ENCODE results near the gene PCDHGC5. TPM values are rescaled to one million over a fixed set of nuclear protein-coding genes. Genes with fewer than 3 reads are reported as not detected.

Gene PCDHGC5
- total and polyA plus RNA-seq, 2 experiments from 2014 or later = 0.16 to 1.5 TPM

DNA sequence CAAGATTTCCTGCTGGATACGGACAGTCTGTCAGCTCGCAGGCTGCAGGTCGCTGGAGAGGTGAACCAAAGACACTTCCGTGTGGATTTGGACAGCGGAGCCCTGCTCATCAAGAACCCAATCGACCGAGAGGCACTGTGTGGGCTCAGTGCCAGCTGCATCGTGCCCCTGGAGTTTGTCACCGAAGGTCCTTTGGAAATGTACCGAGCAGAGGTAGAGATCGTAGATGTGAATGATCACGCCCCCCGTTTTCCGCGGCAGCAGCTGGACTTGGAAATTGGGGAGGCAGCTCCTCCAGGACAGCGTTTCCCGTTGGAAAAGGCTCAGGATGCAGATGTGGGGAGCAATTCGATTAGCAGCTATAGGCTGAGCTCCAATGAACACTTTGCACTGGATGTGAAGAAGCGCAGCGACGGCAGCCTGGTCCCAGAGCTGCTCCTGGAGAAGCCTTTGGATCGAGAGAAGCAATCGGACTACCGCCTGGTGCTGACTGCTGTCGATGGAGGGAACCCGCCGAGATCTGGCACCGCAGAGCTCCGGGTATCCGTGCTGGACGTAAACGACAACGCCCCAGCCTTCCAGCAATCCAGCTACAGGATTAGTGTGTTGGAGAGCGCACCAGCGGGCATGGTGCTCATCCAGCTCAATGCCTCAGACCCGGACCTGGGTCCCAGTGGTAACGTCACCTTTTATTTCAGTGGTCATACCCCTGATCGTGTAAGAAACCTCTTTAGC, 3.4 kb upstream of the PCDHGC5 start:
- no peaks in the 10 kb centered on the region for H3F3A ChIP-seq (replicated peaks; ENCODE audit: low read depth)
- H3K9me2 ChIP-seq (ENCODE audit: insufficient read depth) = no peaks in the 10 kb centered on the region
- ATAC-seq = peak; percentile 3; the same call in 1 of the 3 replicates
- Mint-ChIP-seq H3K9me3 (no peaks in the 10 kb centered on the region), H3K4me3 (peak overlapping the region; percentile 69), H3K27ac (no peak overlapping the region), H3K27me3 (ENCODE audit: insufficient read depth, low read depth, poor library complexity) (peaks cover 37% of the 10 kb centered on the region), H3K4me1 (peaks cover 41% of the 10 kb centered on the region), H3K36me3 (ENCODE audit: low read depth) (peaks cover 17% of the 10 kb centered on the region)
- H3K4me3 ChIP-seq = peak overlapping the region; percentile 53
- peaks cover 39% of the 10 kb centered on the region for H3K27me3 ChIP-seq (ENCODE audit: insufficient read depth)
- H3K4me2 ChIP-seq = peak overlapping the region; percentile 74
- H3K36me3 ChIP-seq (ENCODE audit: insufficient read depth) = no peaks in the 10 kb centered on the region
- DNase-seq (ENCODE audit: low spot score) = no peak
- no peak overlapping the region for H3K27ac ChIP-seq (ENCODE audit: low read depth)
- no peak for TF ChIP-seq CREB1 (CRISPR knock-in tag; IDR thresholded peaks at IDR 0.05; ENCODE audit: low read depth)
- no peak for TF ChIP-seq STAT1 (IDR thresholded peaks at IDR 0.05; ENCODE audit: unreplicated experiment)
- no peak for TF ChIP-seq JUNB (IDR thresholded peaks at IDR 0.05; ENCODE audit: unreplicated experiment)
- TF ChIP-seq EZH2 (IDR thresholded peaks at IDR 0.05; ENCODE audit: low read depth, unreplicated experiment) = no peak
- TF ChIP-seq, protein P1, sequence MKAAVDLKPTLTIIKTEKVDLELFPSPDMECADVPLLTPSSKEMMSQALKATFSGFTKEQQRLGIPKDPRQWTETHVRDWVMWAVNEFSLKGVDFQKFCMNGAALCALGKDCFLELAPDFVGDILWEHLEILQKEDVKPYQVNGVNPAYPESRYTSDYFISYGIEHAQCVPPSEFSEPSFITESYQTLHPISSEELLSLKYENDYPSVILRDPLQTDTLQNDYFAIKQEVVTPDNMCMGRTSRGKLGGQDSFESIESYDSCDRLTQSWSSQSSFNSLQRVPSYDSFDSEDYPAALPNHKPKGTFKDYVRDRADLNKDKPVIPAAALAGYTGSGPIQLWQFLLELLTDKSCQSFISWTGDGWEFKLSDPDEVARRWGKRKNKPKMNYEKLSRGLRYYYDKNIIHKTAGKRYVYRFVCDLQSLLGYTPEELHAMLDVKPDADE (IDR thresholded peaks at IDR 0.05) = no peak
- no peak for TF ChIP-seq ZNF331 (CRISPR knock-in tag; IDR thresholded peaks at IDR 0.05; ENCODE audit: low read depth)
- no peak for TF ChIP-seq POLR2AphosphoS5 (IDR thresholded peaks at IDR 0.05; ENCODE audit: low read depth)
- TF ChIP-seq, protein P2, sequence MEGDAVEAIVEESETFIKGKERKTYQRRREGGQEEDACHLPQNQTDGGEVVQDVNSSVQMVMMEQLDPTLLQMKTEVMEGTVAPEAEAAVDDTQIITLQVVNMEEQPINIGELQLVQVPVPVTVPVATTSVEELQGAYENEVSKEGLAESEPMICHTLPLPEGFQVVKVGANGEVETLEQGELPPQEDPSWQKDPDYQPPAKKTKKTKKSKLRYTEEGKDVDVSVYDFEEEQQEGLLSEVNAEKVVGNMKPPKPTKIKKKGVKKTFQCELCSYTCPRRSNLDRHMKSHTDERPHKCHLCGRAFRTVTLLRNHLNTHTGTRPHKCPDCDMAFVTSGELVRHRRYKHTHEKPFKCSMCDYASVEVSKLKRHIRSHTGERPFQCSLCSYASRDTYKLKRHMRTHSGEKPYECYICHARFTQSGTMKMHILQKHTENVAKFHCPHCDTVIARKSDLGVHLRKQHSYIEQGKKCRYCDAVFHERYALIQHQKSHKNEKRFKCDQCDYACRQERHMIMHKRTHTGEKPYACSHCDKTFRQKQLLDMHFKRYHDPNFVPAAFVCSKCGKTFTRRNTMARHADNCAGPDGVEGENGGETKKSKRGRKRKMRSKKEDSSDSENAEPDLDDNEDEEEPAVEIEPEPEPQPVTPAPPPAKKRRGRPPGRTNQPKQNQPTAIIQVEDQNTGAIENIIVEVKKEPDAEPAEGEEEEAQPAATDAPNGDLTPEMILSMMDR (conservative IDR thresholded peaks at IDR 0.05; ENCODE audit: low read depth in 2 of 2) = no peak
- TF ChIP-seq, protein P3, sequence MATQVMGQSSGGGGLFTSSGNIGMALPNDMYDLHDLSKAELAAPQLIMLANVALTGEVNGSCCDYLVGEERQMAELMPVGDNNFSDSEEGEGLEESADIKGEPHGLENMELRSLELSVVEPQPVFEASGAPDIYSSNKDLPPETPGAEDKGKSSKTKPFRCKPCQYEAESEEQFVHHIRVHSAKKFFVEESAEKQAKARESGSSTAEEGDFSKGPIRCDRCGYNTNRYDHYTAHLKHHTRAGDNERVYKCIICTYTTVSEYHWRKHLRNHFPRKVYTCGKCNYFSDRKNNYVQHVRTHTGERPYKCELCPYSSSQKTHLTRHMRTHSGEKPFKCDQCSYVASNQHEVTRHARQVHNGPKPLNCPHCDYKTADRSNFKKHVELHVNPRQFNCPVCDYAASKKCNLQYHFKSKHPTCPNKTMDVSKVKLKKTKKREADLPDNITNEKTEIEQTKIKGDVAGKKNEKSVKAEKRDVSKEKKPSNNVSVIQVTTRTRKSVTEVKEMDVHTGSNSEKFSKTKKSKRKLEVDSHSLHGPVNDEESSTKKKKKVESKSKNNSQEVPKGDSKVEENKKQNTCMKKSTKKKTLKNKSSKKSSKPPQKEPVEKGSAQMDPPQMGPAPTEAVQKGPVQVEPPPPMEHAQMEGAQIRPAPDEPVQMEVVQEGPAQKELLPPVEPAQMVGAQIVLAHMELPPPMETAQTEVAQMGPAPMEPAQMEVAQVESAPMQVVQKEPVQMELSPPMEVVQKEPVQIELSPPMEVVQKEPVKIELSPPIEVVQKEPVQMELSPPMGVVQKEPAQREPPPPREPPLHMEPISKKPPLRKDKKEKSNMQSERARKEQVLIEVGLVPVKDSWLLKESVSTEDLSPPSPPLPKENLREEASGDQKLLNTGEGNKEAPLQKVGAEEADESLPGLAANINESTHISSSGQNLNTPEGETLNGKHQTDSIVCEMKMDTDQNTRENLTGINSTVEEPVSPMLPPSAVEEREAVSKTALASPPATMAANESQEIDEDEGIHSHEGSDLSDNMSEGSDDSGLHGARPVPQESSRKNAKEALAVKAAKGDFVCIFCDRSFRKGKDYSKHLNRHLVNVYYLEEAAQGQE (IDR thresholded peaks at IDR 0.05; ENCODE audit: unreplicated experiment) = no peak
- no peak for TF ChIP-seq EZH2phosphoT487 (IDR thresholded peaks at IDR 0.05; ENCODE audit: unreplicated experiment)
- TF ChIP-seq, protein P4, sequence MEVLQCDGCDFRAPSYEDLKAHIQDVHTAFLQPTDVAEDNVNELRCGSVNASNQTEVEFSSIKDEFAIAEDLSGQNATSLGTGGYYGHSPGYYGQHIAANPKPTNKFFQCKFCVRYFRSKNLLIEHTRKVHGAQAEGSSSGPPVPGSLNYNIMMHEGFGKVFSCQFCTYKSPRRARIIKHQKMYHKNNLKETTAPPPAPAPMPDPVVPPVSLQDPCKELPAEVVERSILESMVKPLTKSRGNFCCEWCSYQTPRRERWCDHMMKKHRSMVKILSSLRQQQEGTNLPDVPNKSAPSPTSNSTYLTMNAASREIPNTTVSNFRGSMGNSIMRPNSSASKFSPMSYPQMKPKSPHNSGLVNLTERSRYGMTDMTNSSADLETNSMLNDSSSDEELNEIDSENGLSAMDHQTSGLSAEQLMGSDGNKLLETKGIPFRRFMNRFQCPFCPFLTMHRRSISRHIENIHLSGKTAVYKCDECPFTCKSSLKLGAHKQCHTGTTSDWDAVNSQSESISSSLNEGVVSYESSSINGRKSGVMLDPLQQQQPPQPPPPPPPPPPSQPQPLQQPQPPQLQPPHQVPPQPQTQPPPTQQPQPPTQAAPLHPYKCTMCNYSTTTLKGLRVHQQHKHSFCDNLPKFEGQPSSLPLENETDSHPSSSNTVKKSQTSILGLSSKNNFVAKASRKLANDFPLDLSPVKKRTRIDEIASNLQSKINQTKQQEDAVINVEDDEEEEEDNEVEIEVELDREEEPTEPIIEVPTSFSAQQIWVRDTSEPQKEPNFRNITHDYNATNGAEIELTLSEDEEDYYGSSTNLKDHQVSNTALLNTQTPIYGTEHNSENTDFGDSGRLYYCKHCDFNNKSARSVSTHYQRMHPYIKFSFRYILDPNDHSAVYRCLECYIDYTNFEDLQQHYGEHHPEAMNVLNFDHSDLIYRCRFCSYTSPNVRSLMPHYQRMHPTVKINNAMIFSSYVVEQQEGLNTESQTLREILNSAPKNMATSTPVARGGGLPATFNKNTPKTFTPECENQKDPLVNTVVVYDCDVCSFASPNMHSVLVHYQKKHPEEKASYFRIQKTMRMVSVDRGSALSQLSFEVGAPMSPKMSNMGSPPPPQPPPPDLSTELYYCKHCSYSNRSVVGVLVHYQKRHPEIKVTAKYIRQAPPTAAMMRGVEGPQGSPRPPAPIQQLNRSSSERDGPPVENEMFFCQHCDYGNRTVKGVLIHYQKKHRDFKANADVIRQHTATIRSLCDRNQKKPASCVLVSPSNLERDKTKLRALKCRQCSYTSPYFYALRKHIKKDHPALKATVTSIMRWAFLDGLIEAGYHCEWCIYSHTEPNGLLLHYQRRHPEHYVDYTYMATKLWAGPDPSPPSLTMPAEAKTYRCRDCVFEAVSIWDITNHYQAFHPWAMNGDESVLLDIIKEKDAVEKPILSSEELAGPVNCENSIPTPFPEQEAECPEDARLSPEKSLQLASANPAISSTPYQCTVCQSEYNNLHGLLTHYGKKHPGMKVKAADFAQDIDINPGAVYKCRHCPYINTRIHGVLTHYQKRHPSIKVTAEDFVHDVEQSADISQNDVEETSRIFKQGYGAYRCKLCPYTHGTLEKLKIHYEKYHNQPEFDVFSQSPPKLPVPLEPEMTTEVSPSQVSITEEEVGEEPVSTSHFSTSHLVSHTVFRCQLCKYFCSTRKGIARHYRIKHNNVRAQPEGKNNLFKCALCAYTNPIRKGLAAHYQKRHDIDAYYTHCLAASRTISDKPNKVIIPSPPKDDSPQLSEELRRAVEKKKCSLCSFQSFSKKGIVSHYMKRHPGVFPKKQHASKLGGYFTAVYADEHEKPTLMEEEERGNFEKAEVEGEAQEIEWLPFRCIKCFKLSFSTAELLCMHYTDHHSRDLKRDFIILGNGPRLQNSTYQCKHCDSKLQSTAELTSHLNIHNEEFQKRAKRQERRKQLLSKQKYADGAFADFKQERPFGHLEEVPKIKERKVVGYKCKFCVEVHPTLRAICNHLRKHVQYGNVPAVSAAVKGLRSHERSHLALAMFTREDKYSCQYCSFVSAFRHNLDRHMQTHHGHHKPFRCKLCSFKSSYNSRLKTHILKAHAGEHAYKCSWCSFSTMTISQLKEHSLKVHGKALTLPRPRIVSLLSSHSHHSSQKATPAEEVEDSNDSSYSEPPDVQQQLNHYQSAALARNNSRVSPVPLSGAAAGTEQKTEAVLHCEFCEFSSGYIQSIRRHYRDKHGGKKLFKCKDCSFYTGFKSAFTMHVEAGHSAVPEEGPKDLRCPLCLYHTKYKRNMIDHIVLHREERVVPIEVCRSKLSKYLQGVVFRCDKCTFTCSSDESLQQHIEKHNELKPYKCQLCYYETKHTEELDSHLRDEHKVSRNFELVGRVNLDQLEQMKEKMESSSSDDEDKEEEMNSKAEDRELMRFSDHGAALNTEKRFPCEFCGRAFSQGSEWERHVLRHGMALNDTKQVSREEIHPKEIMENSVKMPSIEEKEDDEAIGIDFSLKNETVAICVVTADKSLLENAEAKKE (CRISPR knock-in tag; IDR thresholded peaks at IDR 0.05) = no peak
- TF ChIP-seq NANOG (IDR thresholded peaks at IDR 0.05; ENCODE audit: borderline replicate concordance) = no peak
- no peak for TF ChIP-seq ZNF114 (CRISPR knock-in tag; IDR thresholded peaks at IDR 0.05)
- H4K20me1 ChIP-seq (replicated peaks; ENCODE audit: insufficient read depth) = peaks cover 3% of the 10 kb centered on the region; the same call in 1 of the 2 replicates
- peak overlapping the region; percentile 89 for H2AFZ ChIP-seq
- H3K4me1 ChIP-seq (ENCODE audit: insufficient read depth) = peaks cover 31% of the 10 kb centered on the region
- H3K79me2 ChIP-seq (replicated peaks; ENCODE audit: insufficient read depth) = 0 out of 2 replicates have a peak, but pooled peaks cover 4% of the 10 kb centered on the region
